Memory B cell (primary cell): Measurements from ENCODE around the gene PCDHGB3.
"Not testable (repeated sequence)": the region's sequence is repeated elsewhere in the genome, so short reads cannot be mapped to it uniquely, and the experiment has no call there.

Source experiments
- ATAC-seq: fragments of 150-1000 bp; cut with Tn5 transposase; 2 replicates; pipeline ENCODE4 v1.10.0; 2021; ENCODE audit warnings: low read depth, mild to moderate bottlenecking, moderate library complexity
- DNase-seq, 2 donors: peaks; one replicate each; pipeline ENCODE4 v3.0.0; 2022; ENCODE audit warnings: low spot score in 2 of 2
- H3K27ac Mint-ChIP-seq: one replicate; pipeline ENCODE4 v1.8.0; 2022; ENCODE audit warnings: mild to moderate bottlenecking, moderate library complexity, mixed read lengths
- H3K27me3 Mint-ChIP-seq: one replicate; pipeline ENCODE4 v1.8.0; 2022; ENCODE audit warnings: mixed read lengths
- H3K36me3 Mint-ChIP-seq: one replicate; pipeline ENCODE4 v1.8.0; 2022; ENCODE audit warnings: mild to moderate bottlenecking, mixed read lengths
- H3K4me1 Mint-ChIP-seq: one replicate; pipeline ENCODE4 v1.8.0; 2022; ENCODE audit warnings: mixed read lengths
- H3K4me3 Mint-ChIP-seq: one replicate; pipeline ENCODE4 v1.8.0; 2022; ENCODE audit warnings: mild to moderate bottlenecking, moderate library complexity, mixed read lengths
- H3K9me3 Mint-ChIP-seq: one replicate; pipeline ENCODE4 v1.8.0; 2022; ENCODE audit warnings: mixed read lengths

PCDHGB3 gene

DNA sequence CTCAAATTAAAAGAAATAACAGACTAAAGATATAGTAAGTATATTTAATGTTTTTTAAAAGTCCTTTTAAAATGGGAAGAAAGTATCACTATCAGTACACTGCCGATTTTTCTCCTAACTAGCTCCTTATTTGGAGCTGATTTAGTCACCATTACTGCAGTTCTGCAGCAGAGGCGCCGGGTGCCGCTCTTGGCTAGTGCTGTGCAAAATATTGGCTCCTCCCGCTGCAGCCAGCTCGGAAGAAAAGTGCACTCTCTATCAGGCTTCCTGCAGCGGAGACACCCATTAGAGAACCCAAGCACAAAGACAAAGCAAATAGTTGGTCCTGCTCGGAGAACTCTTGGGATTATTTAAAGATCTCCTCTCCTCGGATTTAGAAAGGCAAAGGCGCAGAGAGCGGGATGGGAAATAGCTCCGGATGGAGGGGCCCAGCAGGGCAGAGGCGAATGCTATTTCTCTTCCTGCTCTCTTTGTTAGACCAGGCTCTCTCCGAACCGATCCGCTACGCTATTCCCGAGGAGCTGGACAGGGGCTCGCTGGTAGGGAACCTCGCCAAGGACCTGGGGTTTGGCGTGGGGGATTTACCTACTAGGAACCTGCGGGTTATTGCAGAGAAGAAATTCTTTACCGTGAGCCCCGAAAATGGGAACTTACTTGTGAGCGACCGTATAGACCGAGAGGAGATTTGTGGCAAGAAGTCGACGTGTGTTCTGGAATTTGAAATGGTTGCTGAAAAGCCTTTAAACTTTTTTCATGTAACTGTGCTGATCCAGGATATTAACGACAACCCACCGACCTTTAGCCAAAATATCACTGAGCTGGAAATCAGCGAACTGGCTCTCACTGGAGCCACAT lies at the start of gene PCDHGB3:
TSS of gene PCDHGB3 (plus strand) at position 249 of the 855 bp plus-strand sequence. CDS start at position 402, 153 bp downstream.
- Mint-ChIP-seq H3K27ac (peak within 1 kb of the TSS; percentile 41), H3K4me1 (peaks cover 2% of the 10 kb centered on the region), H3K27me3 (peaks cover 15% of the 10 kb centered on the region), H3K9me3 (peaks cover 8% of the 10 kb centered on the region), H3K4me3 (peak within 1 kb of the TSS; percentile 95), H3K36me3 (peaks cover 3% of the 10 kb centered on the region)
- DNase-seq: peak in 1 of 2 donors; percentile 20
- ATAC-seq: peak; percentile 93

DNA sequence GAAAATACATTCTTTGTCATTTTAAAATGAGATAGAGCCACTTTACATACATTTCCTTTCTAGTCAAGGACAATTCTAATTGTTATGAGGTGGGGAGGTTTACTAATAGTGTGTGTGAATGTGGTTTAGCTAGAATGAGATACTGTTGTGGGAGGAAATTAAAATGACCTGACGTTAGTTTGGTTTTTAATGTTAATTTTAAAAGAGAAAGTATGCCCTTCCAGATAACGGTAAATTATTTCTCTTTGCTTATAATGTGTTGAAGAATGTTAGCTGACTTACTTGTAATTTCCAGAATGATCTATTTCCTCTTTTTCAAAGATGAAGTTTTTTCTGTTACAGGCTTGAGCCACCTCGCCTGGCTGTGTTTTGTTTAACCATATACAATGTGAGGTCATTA lies 47.8 kb upstream of the PCDHGB3 start:
- DNase-seq (no peak), ATAC-seq (no peak)
- peaks cover 22% of the 10 kb centered on the region for H3K36me3 Mint-ChIP-seq
- peaks cover 2% of the 10 kb centered on the region for H3K27me3 Mint-ChIP-seq
- H3K27ac Mint-ChIP-seq: no peak overlapping the region
- no peak overlapping the region for H3K4me3 Mint-ChIP-seq
- H3K9me3 Mint-ChIP-seq: peaks cover 11% of the 10 kb centered on the region
- H3K4me1 Mint-ChIP-seq: peaks cover 14% of the 10 kb centered on the region

DNA sequence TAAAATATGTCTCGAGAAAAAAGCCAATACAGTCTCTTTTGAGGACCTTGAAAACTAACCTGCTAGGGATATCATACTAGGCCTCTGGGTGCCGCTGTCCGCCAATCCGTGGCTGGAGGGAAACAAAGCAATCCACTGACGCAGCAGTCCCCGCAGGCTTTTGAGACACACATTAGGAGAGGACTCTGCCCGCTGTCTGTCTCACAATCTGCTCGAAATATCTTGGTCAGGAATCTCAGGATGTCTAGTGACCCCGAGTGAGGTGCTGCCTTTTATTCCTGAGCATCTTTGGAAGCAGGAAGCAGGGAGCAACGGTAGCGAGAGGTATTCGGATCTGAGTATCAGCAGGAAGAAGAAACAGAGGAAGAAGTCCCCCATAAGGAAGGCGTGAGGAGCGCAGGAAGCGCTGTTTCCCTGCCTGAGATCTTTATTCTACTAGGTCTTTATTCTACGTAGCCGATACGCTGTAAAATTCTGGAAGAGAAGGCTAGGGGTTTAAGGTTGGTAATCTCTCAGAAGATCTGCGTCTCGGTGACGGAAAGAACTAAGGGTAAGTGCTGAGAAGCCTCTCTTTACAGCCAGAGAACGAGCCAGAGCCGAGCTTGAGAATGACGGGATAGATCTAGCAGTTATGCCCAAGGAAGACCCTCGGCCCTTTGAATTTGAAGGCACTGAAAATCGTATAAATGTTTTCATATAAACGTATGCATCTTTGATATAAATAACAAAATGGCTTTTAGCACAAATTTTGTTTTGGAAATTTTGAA lies 43.8 kb upstream of the PCDHGB3 start:
- peak overlapping the region; percentile 81 for H3K27ac Mint-ChIP-seq
- H3K9me3 Mint-ChIP-seq: peaks cover 4% of the 10 kb centered on the region
- peaks cover 3% of the 10 kb centered on the region for H3K36me3 Mint-ChIP-seq
- H3K4me1 Mint-ChIP-seq: peaks cover 4% of the 10 kb centered on the region
- ATAC-seq (peak; percentile 88), DNase-seq (peak; percentile 32 to 44)
- peaks cover 8% of the 10 kb centered on the region for H3K27me3 Mint-ChIP-seq
- peak overlapping the region; percentile 93 for H3K4me3 Mint-ChIP-seq

DNA sequence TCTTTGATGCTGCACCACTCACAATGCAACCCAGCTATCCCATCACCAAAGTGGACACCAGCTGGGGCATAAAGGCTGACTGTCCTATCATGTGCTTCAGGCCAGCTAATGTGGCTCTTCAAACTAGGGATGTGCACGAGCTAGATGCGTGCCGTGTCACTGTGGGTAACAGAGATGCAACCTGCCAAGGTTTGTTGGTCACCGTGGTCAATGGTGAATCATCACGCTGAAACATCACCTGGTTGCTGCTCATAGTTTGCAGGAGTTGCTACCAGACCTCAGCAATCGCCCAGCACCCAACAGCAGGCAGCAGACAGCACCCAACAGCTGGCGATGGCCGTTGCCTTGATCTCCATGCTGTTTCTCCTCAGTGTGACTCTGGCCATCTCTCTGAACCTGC lies 41.8 kb upstream of the PCDHGB3 start:
- H3K4me3 Mint-ChIP-seq: no peak overlapping the region
- H3K36me3 Mint-ChIP-seq: peaks cover 3% of the 10 kb centered on the region
- peaks cover 4% of the 10 kb centered on the region for H3K4me1 Mint-ChIP-seq
- no peak for DNase-seq
- H3K27ac Mint-ChIP-seq: no peak overlapping the region
- peaks cover 10% of the 10 kb centered on the region for H3K27me3 Mint-ChIP-seq
- peaks cover 5% of the 10 kb centered on the region for H3K9me3 Mint-ChIP-seq
- ATAC-seq: no peak

DNA sequence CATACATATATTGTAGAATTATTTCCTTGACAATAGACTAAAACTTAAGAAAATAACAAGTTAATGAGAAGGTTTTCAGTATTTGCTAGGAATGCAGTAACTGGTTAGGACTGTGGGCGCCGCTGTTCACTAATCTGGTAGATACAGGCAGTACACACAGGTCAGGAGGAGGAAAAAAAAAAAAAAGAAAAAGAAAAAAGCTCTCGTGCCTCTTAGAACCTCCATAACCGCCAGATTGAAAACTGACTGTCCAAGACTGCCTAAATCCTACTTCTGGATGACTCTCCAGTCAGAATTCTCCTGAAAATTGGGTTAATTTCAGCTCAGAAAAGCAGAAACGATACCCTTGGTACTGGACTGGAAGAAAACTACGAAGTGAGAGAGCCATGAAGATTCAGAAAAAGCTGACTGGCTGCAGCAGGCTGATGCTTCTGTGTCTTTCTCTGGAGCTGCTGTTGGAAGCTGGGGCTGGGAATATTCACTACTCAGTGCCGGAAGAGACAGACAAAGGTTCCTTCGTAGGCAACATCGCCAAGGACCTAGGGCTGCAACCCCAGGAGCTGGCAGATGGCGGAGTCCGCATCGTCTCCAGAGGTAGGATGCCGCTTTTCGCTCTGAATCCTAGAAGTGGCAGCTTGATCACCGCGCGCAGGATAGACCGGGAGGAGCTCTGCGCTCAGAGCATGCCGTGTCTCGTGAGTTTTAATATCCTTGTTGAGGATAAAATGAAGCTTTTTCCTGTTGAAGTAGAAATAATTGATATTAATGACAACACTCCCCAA lies 39.6 kb upstream of the PCDHGB3 start, which contains the start of gene PCDHGA1:
TSS of gene PCDHGA1 (plus strand) at position 216 of the 782 bp plus-strand sequence.
- peaks cover 6% of the 10 kb centered on the region for H3K4me1 Mint-ChIP-seq
- H3K4me3 Mint-ChIP-seq: peak within 1 kb of the TSS; percentile 24
- peak; percentile 48 for ATAC-seq
- DNase-seq: no peak
- H3K9me3 Mint-ChIP-seq: peaks cover 7% of the 10 kb centered on the region
- H3K36me3 Mint-ChIP-seq: peaks cover 5% of the 10 kb centered on the region
- H3K27ac Mint-ChIP-seq: no peak within 1 kb of the TSS
- H3K27me3 Mint-ChIP-seq: peaks cover 17% of the 10 kb centered on the region

DNA sequence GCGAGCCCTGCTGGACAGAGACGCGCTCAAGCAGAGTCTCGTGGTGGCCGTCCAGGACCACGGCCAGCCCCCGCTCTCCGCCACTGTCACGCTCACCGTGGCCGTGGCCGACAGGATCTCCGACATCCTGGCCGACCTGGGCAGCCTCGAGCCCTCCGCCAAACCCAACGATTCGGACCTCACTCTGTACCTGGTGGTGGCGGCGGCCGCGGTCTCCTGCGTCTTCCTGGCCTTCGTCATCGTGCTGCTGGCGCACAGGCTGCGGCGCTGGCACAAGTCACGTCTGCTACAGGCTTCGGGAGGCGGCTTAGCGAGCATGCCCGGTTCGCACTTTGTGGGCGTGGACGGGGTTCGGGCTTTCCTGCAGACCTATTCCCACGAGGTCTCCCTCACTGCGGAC lies 37.5 kb upstream of the PCDHGB3 start:
- not testable (repeated sequence) for H3K27ac Mint-ChIP-seq, H3K4me1 Mint-ChIP-seq, H3K36me3 Mint-ChIP-seq, H3K4me3 Mint-ChIP-seq, DNase-seq, ATAC-seq
- peaks cover 26% of the 10 kb centered on the region for H3K27me3 Mint-ChIP-seq
- peaks cover 20% of the 10 kb centered on the region for H3K9me3 Mint-ChIP-seq

DNA sequence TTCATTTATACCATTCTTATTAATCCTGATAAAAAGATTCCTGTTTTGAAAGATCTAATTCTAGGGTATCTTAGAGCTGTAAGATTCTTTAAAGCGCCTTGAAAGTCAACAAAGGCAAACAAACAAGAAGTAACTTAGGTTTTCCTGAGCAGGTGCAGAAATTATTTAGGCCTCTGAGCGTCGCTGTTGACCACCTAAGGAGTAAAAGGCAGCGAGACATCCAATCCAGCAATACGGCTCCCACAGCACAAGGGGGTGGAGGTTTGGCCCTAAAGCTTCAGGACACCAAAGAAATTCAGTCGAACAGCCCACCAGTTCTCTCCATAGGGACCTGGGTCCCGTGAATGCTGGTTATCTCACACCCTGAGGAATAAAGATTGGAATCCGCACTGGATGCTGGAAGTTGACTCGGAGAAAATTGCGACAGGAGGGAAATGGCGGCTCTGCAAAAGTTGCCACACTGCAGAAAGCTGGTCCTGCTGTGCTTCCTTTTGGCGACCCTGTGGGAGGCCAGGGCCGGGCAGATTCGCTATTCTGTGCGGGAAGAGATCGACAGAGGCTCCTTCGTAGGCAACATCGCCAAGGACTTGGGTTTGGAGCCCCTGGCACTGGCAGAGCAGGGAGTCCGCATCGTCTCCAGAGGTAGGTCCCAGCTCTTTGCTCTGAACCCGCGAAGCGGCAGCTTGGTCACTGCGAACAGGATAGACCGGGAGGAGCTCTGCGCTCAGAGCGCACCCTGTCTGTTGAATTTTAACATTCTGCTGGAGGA lies 31.3 kb upstream of the PCDHGB3 start, which contains the start of gene PCDHGA2:
TSS of gene PCDHGA2 (plus strand) at position 223 of the 769 bp plus-strand sequence.
- peaks cover 31% of the 10 kb centered on the region for H3K9me3 Mint-ChIP-seq
- peaks cover 10% of the 10 kb centered on the region for H3K36me3 Mint-ChIP-seq
- ATAC-seq (no peak), DNase-seq (no peak)
- peak within 1 kb of the TSS; percentile 41 for H3K4me3 Mint-ChIP-seq
- H3K27ac Mint-ChIP-seq: no peak within 1 kb of the TSS
- peaks cover 2% of the 10 kb centered on the region for H3K4me1 Mint-ChIP-seq
- H3K27me3 Mint-ChIP-seq: peaks cover 32% of the 10 kb centered on the region

DNA sequence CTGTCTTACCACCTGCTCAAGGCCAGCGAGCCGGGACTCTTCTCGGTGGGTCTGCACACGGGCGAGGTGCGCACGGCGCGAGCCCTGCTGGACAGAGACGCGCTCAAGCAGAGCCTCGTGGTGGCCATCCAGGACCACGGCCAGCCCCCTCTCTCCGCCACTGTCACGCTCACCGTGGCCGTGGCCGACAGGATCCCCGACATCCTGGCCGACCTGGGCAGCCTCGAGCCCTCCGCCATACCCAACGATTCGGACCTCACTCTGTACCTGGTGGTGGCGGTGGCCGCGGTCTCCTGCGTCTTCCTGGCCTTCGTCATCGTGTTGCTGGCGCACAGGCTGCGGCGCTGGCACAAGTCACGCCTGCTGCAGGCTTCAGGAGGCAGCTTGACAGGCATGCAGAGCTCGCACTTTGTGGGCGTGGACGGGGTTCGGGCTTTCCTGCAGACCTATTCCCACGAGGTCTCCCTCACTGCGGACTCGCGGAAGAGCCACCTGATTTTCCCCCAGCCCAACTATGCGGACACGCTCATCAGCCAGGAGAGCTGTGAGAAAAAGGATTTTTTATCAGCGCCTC lies 29.2 kb upstream of the PCDHGB3 start:
- H3K27ac Mint-ChIP-seq, H3K4me3 Mint-ChIP-seq, DNase-seq, H3K4me1 Mint-ChIP-seq, ATAC-seq, H3K36me3 Mint-ChIP-seq: not testable (repeated sequence)
- peaks cover 26% of the 10 kb centered on the region for H3K27me3 Mint-ChIP-seq
- H3K9me3 Mint-ChIP-seq: peaks cover 30% of the 10 kb centered on the region

DNA sequence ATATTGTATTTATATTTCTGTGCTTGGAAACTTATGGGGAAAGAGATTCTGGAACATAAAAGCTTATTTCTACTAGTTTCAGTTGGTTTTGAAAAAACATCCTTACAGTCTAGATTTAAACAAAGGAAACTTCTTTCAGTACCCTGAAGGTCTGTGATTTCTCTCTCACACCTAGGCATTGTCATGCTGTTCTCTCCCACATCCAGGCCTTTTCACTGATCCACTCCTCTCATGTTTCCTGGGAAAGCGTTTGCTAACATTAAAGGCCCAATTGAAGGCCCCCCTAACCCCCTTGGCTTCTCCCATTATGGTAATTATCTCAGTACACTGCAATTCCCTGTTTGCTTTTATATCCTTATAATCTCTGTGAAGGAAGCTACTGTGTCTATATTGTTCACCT lies 27.3 kb upstream of the PCDHGB3 start:
- Mint-ChIP-seq H3K4me1 (no peaks in the 10 kb centered on the region), H3K36me3 (peaks cover 7% of the 10 kb centered on the region), H3K9me3 (peaks cover 23% of the 10 kb centered on the region), H3K4me3 (no peak overlapping the region), H3K27me3 (peaks cover 23% of the 10 kb centered on the region), H3K27ac (no peak overlapping the region)
- ATAC-seq (no peak), DNase-seq (no peak)

DNA sequence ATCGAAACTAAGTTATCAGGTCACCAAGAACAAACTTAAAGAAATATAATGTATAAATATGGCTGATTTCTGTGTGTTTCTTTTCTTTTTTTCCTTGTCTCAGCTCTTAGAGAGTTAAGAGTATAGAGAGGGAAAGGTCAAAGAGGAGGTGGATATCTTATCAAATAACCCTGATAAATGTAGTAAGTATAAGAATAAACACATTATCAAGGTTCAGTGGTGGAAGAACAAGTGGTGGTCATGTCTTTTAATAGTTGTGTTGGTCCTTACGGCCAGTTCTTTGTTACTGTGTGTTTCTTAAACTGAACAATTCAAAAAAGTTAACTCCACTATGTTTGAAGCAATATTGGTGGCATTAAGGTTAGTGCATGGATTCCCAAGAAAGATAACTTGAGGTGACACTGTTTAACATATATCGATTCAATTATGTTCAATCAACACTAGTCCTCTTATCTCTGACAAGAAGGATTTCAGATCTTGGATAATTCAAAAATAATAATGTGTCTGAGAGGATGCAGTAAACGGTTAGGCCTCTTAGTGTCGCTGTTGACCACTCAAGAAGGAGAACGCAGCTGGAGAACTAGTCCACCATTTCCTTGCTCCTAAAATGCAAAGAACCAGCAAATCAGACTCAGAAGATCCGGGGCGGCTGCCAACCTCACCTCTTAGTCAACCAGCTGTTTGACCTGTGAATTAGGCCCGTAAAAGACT lies 26.6 kb upstream of the PCDHGB3 start, which contains the start of gene PCDHGA3:
TSS of gene PCDHGA3 (plus strand) at position 588 of the 711 bp plus-strand sequence. CDS start 205 bp downstream, outside the sequence.
- ATAC-seq (no peak), DNase-seq (no peak)
- Mint-ChIP-seq H3K36me3 (peaks cover 7% of the 10 kb centered on the region), H3K27me3 (peaks cover 20% of the 10 kb centered on the region), H3K4me1 (no peaks in the 10 kb centered on the region), H3K27ac (no peak within 1 kb of the TSS), H3K9me3 (peaks cover 20% of the 10 kb centered on the region), H3K4me3 (peak within 1 kb of the TSS; percentile 58)

DNA sequence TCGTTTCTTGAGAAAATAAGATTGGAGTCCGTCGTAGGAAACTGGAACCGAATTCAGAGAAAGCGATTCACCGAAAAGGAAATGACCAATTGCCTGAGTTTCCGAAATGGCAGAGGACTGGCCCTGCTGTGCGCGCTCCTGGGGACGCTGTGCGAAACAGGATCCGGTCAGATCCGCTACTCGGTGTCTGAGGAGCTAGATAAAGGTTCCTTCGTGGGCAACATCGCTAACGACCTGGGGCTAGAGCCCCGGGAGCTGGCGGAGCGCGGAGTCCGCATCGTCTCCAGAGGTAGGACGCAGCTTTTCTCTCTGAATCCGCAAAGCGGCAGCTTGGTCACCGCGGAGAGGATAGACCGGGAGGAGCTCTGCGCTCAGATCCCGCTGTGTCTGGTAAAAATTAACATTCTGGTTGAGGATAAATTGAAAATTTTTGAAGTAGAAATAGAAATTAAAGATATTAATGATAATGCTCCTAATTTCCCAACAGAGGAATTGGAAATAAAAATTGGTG lies 26.0 kb upstream of the PCDHGB3 start:
- no peak for ATAC-seq
- H3K36me3 Mint-ChIP-seq: peaks cover 7% of the 10 kb centered on the region
- peak overlapping the region; percentile 58 for H3K4me3 Mint-ChIP-seq
- no peak overlapping the region for H3K27ac Mint-ChIP-seq
- H3K9me3 Mint-ChIP-seq: peaks cover 18% of the 10 kb centered on the region
- DNase-seq: no peak
- H3K4me1 Mint-ChIP-seq: no peaks in the 10 kb centered on the region
- H3K27me3 Mint-ChIP-seq: peaks cover 20% of the 10 kb centered on the region

DNA sequence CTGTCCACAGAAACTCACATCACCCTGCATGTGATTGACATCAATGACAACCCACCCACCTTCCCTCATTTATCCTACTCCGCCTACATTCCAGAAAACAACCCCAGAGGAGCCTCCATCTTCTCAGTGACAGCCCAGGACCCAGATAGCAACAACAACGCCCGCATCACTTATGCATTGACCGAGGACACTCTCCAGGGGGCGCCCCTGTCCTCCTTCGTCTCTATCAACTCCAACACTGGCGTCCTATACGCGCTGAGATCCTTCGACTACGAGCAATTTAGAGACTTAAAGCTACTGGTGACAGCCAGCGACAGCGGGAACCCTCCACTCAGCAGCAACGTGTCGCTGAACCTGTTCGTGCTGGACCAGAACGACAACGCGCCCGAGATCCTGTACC lies 24.7 kb upstream of the PCDHGB3 start:
- DNase-seq (no peak), ATAC-seq (no peak)
- no peak overlapping the region for H3K27ac Mint-ChIP-seq
- no peak overlapping the region for H3K4me3 Mint-ChIP-seq
- peaks cover 22% of the 10 kb centered on the region for H3K27me3 Mint-ChIP-seq
- H3K4me1 Mint-ChIP-seq: no peaks in the 10 kb centered on the region
- peaks cover 5% of the 10 kb centered on the region for H3K36me3 Mint-ChIP-seq
- peaks cover 17% of the 10 kb centered on the region for H3K9me3 Mint-ChIP-seq
